Activated CD8-positive, alpha-beta memory T cell treated with anti-CD3 and anti-CD28 coated beads, Interleukin-2, amount 50 U/mL, for 24 hours (primary cell): ENCODE data around the gene NUFIP2.
"Not testable (repeated sequence)": the region's sequence is repeated elsewhere in the genome, so short reads cannot be mapped to it uniquely, and the experiment has no call there.

Experiments
- DNase-seq: peaks from one replicate; pipeline ENCODE4 v3.0.0-alpha.2; 2020; ENCODE audit errors: extremely low read depth

Gene NUFIP2

DNA sequence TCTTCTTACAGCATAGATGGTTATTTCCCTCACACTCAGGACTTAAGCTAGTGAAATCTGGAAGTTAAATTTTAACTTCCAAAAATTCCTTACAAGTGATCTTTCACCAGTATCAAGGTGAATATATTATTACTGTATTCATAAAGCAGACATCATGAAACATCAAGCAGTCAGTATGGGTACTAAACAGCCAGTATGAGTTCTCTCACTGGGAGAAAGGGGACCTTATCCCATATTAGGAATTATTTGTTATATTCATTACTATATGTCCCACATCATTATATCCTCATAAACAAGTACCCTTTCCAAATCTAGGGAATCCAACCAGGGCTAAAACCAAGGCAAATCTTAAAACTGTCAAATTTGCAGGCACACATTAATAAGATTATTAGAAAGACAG is 15.3 kb downstream of the NUFIP2 start:
- DNase-seq = no peak

DNA sequence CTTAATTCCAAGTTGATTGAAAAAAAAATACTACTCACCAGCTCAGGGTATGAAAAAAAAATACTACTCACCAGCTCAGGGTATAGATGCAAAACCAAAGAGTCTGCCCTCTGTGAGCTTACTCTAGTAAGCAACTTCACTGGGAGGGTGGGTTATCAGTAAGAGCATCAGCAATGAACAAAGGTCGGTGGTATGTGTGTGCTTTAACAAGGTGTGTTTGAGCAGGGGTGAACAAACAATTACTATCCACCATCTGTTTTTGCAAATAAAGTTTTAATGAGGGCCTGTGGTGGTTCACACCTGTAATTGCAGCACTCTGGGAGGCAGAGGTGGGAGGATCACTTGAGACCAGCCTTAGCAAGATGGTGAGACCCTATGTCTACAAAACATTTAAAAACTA is 20.0 kb downstream of the NUFIP2 start:
- DNase-seq = no peak

GRCh38 chr17:29271980-29272379 is 22.0 kb downstream of the NUFIP2 start:
- not testable (repeated sequence) for DNase-seq

- no peak for DNase-seq
Measured at GRCh38 chr17:29263916-29264315, 30.0 kb downstream of the NUFIP2 start.

DNA sequence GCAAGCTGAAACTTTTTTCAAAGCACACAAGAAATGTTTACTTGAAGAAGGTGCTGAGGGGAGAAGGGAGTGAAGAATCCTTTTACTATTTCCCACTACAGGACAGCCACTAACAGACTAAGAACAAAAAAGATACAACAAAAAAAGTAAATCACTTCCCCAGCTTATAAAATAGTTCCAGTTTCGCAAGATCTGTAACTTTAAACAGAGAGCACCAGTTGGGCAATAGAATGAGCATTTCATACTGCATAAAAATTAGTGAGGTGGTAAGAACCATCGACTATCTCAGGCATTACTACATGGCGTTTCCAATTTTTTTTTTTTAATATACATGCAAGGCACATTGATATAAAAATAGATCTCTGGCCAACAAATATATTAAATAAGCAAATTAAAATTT is 36.2 kb downstream of the NUFIP2 start:
- DNase-seq = no peak

DNA sequence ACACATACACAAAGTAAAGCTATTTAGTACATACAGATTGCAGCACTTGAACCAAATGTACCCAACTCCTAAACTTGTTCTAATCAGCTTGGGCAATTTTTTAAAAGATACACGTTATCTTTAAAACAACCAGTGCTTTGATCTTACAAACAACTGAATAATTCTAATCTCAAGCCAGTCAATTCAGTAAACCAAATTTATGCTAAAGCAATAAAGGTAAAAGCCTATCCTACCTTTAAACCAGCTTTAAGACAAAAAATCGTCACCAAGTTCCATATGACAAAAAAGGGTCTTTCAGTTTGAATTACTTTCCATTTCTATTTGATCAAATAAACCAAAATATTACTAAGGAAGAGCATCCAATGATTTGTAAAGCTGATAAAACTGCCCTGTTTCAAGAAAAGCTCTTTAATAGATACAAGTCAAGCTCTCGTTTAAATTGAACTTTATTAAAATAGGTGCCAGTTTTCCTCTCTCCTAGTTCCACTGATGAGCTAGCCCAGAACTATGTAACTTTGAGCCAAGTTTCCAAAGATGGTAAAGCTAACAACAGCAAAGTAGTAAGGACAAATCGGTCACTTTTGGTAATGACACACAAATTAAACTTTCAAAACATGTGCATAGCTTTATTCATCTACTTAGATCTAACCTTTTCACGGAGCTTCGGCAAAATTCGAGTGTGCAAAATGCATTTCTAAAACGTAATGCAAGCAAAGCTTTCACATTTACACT is 37.0 kb downstream of the NUFIP2 start:
- no peak for DNase-seq

DNA sequence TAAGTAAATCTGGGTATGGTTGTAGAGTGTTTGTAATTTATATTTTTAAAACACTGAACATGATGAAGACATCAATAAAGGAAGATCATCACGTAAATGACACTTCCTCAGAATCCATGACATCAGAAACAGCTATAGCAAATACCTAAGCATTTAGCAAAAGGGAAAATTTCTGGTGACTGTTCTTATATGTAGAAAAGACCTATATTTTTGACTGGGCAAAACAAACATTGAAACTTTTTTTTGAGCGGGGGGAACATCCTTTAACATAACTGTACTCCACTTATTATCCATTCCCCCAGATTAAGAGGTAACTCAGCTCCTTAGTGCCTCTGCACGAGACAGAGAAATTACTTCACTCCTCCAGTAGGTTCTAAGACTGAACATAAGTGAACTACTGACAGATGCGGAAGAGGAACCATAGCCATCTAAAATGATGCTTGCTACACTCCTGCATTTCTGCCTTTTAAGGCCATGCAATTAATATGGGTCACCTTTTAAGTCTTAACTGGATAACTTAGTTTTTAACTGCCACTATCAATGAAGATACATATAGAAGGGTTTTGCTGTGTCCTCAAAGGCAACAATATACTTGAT is 37.9 kb downstream of the NUFIP2 start:
- no peak for DNase-seq

DNA sequence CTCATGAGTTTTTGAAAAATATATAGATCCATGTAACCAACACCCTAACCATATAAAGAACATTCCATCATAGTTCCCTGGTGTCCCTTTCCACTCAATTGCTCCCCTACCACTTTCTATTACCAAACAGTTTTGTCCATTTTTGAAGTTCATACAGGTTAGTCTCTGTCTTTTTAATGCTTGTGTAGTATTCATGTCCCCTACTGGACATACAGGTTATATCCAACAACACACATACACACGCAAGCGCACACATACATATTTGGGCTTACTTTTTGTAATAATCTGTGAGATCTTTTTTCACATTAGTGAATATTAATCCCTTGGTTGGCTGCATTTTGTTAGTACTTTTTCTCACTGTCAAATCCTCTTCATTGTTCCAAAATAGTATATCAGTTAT is 40.9 kb downstream of the NUFIP2 start:
- no peak for DNase-seq

DNA sequence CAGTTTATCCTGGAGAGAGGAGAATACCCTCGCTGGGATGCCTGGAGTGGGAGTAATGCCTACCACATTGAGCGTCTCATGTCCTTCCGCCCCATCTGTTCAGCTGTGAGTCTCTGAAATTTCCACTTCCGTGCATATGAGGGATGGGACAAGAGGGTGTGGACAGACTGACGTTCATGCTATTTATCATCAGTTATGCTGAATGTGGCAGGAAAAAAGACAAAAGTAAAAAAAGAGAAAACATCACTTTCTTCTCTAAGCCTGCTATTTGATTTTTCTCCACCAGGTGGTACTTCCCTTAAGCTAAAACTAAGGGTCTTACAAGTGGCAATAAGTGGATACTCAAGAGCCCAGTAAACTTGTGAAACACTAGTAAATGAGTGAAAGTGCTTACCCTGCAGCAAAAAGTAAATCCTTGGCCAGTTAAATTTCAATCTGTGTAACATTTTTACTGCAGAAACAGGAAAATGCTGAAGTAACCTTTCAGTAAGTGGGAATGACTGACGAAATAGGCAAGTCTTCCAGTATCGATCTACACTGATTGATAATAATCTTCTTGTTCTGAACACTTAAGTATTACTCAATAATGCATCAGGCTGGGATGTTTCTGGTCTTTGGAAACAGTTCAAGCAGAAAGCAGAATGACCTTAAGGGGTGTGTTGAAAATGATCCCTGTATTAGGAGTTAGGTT is 41.7 kb downstream of the NUFIP2 start:
- DNase-seq = no peak

DNA sequence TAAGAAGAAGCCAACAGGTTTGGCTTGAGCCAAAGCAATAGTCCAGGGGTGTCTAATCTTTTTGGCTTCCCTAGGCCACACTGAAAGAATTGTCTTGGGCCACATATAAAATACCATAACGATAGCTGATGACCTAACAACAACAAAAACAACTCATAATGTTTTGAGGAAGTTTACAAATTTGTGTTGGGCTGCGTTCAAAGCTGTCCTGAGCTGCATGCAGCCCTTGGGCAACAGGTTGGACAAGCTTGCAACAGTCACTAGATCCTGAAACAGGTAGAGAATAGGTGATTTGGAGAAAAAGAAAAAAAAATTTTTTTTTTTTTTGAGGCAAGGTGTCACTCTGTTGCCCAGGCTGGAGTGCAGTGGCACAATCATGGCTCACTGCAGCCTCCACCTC is 42.8 kb downstream of the NUFIP2 start:
- no peak for DNase-seq

GRCh38 chr17:29250666-29251065 is 43.3 kb downstream of the NUFIP2 start:
- no peak for DNase-seq

DNA sequence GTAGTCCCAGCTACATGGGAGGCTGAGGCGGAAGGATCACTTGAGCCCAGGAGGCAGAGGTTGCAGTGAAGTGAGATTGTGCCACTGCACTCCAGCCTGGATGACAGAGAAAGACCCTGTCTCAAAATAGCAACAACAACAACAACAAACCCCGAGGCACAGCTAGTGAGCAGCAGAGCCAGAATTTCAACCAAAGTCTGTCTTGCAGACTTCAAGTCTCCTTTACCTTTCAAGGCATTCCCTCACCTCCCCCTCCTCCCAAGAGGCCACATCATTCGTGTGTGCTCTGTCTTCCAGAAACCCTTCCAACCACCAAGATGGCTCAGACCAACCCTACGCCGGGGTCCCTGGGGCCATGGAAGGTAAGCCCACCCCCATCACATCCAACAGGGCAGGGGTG is 45.1 kb downstream of the NUFIP2 start:
- no peak for DNase-seq

GRCh38 chr17:29247219-29247618 is 46.7 kb downstream of the NUFIP2 start:
- DNase-seq = no peak

DNA sequence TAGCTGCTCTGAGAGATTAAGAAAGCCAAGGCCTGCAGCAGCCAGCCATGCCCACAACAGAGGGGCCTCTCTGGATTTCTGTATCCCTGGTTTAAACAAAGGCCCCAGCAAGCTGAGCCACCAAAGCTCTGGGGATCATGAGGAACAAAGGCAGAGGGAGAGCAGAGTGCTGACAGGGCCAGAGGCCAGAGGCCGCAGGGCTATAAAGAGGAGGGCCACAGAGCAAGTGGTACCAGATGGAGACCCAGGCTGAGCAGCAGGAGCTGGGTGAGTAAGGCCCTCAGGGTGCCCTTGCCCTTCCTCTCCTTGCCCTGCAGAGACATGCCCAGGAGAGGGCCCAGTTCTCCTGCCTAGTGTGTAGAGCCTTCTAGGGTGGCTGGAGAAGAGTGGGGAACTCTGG is 47.3 kb downstream of the NUFIP2 start, which contains the start of gene CRYBA1:
TSS of gene CRYBA1 (plus strand) at position 232 of the 400 bp plus-strand sequence. CDS start at position 237, 5 bp downstream.
- no peak for DNase-seq

- no peak for DNase-seq
Measured at GRCh38 chr17:29245401-29245800, 48.5 kb downstream of the NUFIP2 start.

GRCh38 chr17:29243792-29244191 is 50.2 kb downstream of the NUFIP2 start:
- no peak for DNase-seq

GRCh38 chr17:29242790-29243189 is 51.2 kb downstream of the NUFIP2 start:
- no peak for DNase-seq

DNA sequence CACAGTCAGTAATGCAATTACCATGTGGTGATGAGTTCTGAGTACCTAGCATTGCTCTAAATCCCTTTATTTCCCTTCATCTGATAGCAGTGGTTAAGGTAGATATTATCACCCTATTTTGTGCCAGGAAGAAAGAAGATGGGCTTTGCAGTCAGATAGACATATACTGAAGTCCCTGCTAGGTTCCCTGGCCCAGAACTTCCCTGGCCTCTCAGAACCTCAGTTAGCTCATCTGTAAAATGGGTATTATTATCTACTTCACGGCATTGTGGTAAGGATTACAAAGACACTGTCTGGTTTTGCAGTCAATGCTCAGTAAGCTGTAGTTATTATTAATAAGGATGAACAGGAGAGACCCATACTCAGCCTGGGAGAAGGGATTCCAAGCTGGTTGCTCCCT is 51.9 kb downstream of the NUFIP2 start:
- no peak for DNase-seq

DNA sequence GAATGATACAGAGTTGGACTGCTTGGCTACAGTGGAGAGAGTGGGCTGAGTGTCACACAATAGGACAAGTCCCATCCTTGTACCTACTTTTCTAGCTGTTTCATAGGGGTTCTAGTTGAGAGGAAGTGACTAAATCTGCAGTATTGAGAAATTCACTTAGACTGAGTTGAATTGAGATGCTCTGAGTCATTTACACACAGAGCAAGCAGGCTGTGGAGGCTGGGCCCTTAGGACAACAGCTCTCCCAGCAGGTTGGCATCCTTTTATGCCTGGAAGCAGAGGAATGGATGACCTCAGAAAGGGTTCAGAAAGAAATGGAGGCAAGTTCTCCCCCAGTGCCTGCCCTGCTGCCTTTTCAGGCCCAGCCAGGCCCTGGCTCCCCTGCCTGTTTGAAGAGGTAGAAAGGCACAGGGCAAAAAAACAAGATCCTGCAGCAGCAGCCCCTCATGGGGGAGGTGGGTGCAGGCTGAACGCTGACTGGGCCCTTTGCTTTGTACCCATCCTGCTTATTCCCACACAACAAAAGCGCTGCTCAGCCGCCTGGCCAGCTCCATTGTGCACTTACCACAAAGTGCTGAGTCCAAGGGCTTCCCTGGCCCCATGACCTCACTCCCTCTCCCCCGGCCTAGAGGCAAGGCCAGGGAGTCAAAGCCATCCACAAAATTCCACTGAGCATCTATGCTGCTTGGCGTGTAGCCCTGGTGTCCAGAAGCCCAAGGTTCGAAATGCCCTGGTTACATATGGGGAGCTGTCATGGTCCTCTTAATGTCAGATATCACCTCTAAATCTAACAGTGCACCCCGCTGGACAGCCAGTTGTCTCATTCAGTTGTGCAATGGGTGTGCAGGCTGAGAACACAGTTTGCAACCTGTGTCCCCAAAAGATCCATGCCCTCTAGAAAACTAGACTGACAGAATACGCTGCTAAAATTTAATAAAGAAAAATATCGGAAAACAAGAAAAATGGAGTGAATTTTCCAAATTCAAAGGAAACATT is 52.7 kb downstream of the NUFIP2 start:
- DNase-seq = no peak

- DNase-seq = no peak
Measured at GRCh38 chr17:29240477-29240876, 53.5 kb downstream of the NUFIP2 start.

GRCh38 chr17:29238133-29238850 is 55.7 kb downstream of the NUFIP2 start:
- no peak for DNase-seq
